NCI-H1105 (cell line): Measurements from ENCODE around the gene ITPR2.

Experiments used
- DNase-seq: peaks from one replicate; lab custom pipeline; 2025; lab: John Stamatoyannopoulos, UW

Gene ITPR2

GRCh38 chr12:26513363-26514043, 319.5 kb downstream of the ITPR2 start:
- no peak for DNase-seq

- DNase-seq, result no peak
Measured at GRCh38 chr12:26512213-26512612, 320.8 kb downstream of the ITPR2 start.

- no peak for DNase-seq
Measured at GRCh38 chr12:26510354-26510674, 322.7 kb downstream of the ITPR2 start.

GRCh38 chr12:26507613-26508012, 325.4 kb downstream of the ITPR2 start:
- DNase-seq, result no peak

GRCh38 chr12:26499979-26500640, 332.9 kb downstream of the ITPR2 start:
- DNase-seq, result no peak

GRCh38 chr12:26496170-26496569, 336.8 kb downstream of the ITPR2 start:
- DNase-seq, result no peak

- DNase-seq, result no peak
Measured at GRCh38 chr12:26493656-26494055, 339.3 kb downstream of the ITPR2 start.

- DNase-seq, result no peak
Measured at GRCh38 chr12:26492406-26492805, 340.6 kb downstream of the ITPR2 start.

GRCh38 chr12:26489908-26490307, 343.1 kb downstream of the ITPR2 start:
- no peak for DNase-seq

GRCh38 chr12:26488351-26488750, 344.6 kb downstream of the ITPR2 start:
- DNase-seq, result no peak

- DNase-seq, result no peak
Measured at GRCh38 chr12:26473291-26473690, 359.7 kb downstream of the ITPR2 start.

GRCh38 chr12:26471560-26471959, 361.4 kb downstream of the ITPR2 start:
- DNase-seq, result no peak

- no peak for DNase-seq
Measured at GRCh38 chr12:26469421-26470180, 363.4 kb downstream of the ITPR2 start.

- DNase-seq, result peak; percentile 21
Measured at GRCh38 chr12:26467351-26467750, 365.6 kb downstream of the ITPR2 start.

- peak; percentile 67 for DNase-seq
Measured at GRCh38 chr12:26466726-26467125, 366.3 kb downstream of the ITPR2 start.

GRCh38 chr12:26465419-26466097, 367.4 kb downstream of the ITPR2 start:
- DNase-seq, result no peak

- no peak for DNase-seq
Measured at GRCh38 chr12:26461776-26462175, 371.2 kb downstream of the ITPR2 start.

GRCh38 chr12:26460361-26460760, 372.6 kb downstream of the ITPR2 start:
- no peak for DNase-seq

- DNase-seq, result no peak
Measured at GRCh38 chr12:26455936-26456574, 376.9 kb downstream of the ITPR2 start.

- DNase-seq, result no peak
Measured at GRCh38 chr12:26453246-26453645, 379.7 kb downstream of the ITPR2 start.

- DNase-seq, result no peak
Measured at GRCh38 chr12:26452511-26452910, 380.5 kb downstream of the ITPR2 start.

GRCh38 chr12:26451763-26452162, 381.2 kb downstream of the ITPR2 start:
- DNase-seq, result no peak
